ENCODE data around the gene SPRY1.

GRCh38 chr4:123362103-123362502 lies 34.5 kb upstream of the SPRY1 start:
- TF ChIP-seq, protein P1, sequence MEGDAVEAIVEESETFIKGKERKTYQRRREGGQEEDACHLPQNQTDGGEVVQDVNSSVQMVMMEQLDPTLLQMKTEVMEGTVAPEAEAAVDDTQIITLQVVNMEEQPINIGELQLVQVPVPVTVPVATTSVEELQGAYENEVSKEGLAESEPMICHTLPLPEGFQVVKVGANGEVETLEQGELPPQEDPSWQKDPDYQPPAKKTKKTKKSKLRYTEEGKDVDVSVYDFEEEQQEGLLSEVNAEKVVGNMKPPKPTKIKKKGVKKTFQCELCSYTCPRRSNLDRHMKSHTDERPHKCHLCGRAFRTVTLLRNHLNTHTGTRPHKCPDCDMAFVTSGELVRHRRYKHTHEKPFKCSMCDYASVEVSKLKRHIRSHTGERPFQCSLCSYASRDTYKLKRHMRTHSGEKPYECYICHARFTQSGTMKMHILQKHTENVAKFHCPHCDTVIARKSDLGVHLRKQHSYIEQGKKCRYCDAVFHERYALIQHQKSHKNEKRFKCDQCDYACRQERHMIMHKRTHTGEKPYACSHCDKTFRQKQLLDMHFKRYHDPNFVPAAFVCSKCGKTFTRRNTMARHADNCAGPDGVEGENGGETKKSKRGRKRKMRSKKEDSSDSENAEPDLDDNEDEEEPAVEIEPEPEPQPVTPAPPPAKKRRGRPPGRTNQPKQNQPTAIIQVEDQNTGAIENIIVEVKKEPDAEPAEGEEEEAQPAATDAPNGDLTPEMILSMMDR (conservative IDR thresholded peaks at IDR 0.05; ENCODE audit: low read length): no peak
- no peak for TF ChIP-seq EZH2phosphoT487 (IDR thresholded peaks at IDR 0.05; ENCODE audit: borderline replicate concordance)

All from Loucy (cell line).